ENCODE results near the gene BHLHA15. TPM values are rescaled to one million over a fixed set of nuclear protein-coding genes. Genes with fewer than 3 reads are reported as not detected.

The BHLHA15 gene
- total RNA-seq, 2 donors from 2014 or later = 0.37 to 0.38 TPM

- intact Hi-C loops (cut with DNase I) = loop anchor here in 1 of 2 donors (5.0 kb wide), 1 partner anchor 32 kb away; no protein-coding TSS in a partner anchor
- ATAC-seq (no peak), DNase-seq (no peak)
Measured at GRCh38 chr7:98254951-98255610, 43.8 kb downstream of the BHLHA15 start.

GRCh38 chr7:98256431-98256830 is 45.2 kb downstream of the BHLHA15 start:
- DNase-seq (no peak), ATAC-seq (no peak)
- intact Hi-C loops (cut with DNase I) = no loop called here

- no peak for ATAC-seq
- DNase-seq = no peak
- intact Hi-C loops (cut with DNase I) = no loop called here
Measured at GRCh38 chr7:98257701-98258100, 46.5 kb downstream of the BHLHA15 start.

Other genes with a start within 250 kb of the BHLHA15 start
- gene OCM2, start 221.2 kb upstream of the BHLHA15 start, total RNA-seq = not detected
- gene LMTK2, start 104.6 kb upstream of the BHLHA15 start, total RNA-seq = 10 to 100 TPM; 26.7 to 28.4 TPM
- 10 to 100 TPM; 20.9 to 23.4 TPM for gene TECPR1, start 40.8 kb downstream of the BHLHA15 start, total RNA-seq
- 100 to 1,000 TPM; 190 to 207 TPM for gene BRI3, start 70.2 kb downstream of the BHLHA15 start, total RNA-seq
- gene BAIAP2L1, start 189.7 kb downstream of the BHLHA15 start, total RNA-seq = 1 to 10 TPM; 2.4 TPM